Spleen (tissue), 11 donors: Measurements from ENCODE around the gene AGBL3. TPM values are rescaled to one million over a fixed set of nuclear protein-coding genes. Genes with fewer than 3 reads are reported as not detected.

Experiments
- DNase-seq: peaks from one replicate; pipeline ENCODE4 v3.0.0-alpha.2; 2020
- H3K27ac ChIP-seq, 8 donors: fragments of 200-600 bp; sonication (generic) in 7 of 8; 1 replicate in 4 of 8; 2 replicates in 4 of 8; pipeline versions ENCODE4 v1.5.0 to v1.8.0; 2016 to 2021; ENCODE audit warnings: inconsistent platforms in 4 of 8, mild to moderate bottlenecking in 4 of 8, moderate library complexity in 1 of 8
- H3K27me3 ChIP-seq, 7 donors: fragments of 200-600 bp; sonication (generic) in 6 of 7; replicated peaks in 1 of 7; 1 replicate in 4 of 7; 2 replicates in 3 of 7; pipeline versions ENCODE4 v1.5.0 to v1.8.0; 2016 to 2021; ENCODE audit warnings: inconsistent platforms in 3 of 7, mild to moderate bottlenecking in 1 of 7
- H3K36me3 ChIP-seq, 6 donors: fragments of 200-600 bp; sonication (generic) in 5 of 6; 1 replicate in 4 of 6; 2 replicates in 2 of 6; pipeline versions ENCODE4 v1.5.0 to v1.8.0; 2016 to 2021; ENCODE audit warnings: inconsistent platforms in 2 of 6
- H3K4me1 ChIP-seq, 6 donors: fragments of 200-600 bp; sonication (generic) in 5 of 6; 1 replicate in 3 of 6; 2 replicates in 3 of 6; pipeline versions ENCODE4 v1.5.0 to v1.8.0; 2016 to 2021; ENCODE audit warnings: inconsistent platforms in 3 of 6
- H3K4me3 ChIP-seq, 8 donors: fragments of 200-600 bp; sonication (generic) in 7 of 8; 1 replicate in 4 of 8; 2 replicates in 4 of 8; pipeline versions ENCODE4 v1.5.0 to v1.8.0; 2016 to 2021; ENCODE audit warnings: inconsistent platforms in 4 of 8, mild to moderate bottlenecking in 4 of 8, moderate library complexity in 2 of 8
- H3K9me3 ChIP-seq, 8 donors: fragments of 200-600 bp; sonication (generic) in 7 of 8; 1 replicate in 4 of 8; 2 replicates in 4 of 8; pipeline versions ENCODE4 v1.5.0 to v1.8.0; 2016 to 2021; ENCODE audit warnings: inconsistent platforms in 4 of 8
- POLR2A ChIP-seq, 3 donors: fragments of 450-650 bp; IDR thresholded peaks; one replicate each; pipeline ENCODE4 v1.5.1; 2017; ENCODE audit warnings: antibody characterized with exemption in 3 of 3, mild to moderate bottlenecking in 1 of 3
- POLR2AphosphoS5 ChIP-seq, 3 donors: sonication (generic); formaldehyde crosslinking; IDR thresholded peaks; one replicate each; pipeline ENCODE4 v1.5.1; 2017; ENCODE audit warnings: antibody characterized with exemption in 3 of 3
- WGBS, 5 donors: extraction: QIAGEN DNeasy Blood & Tissue Kit in 3 of 5; methylation state at CpG; one replicate each; pipeline versions ENCODE4 v1.1.5 to v1.1.7; 2013 to 2018; 5-methylcytosine and 5-hydroxymethylcytosine counted together
- intact Hi-C: fragments of 100-400 bp; cut with DNase I; formaldehyde crosslinking; loops from one replicate; pipeline ENCODE4 v1.15.0; 2023; ENCODE audit warnings: low total_unique reads
- polyA plus RNA-seq, 3 donors: library from polyadenylated mRNA; stranded (reverse); fragments of 200-250 nt; gene quantifications; one replicate each; pipeline ENCODE4 v1.2.1, GENCODE V29; 2013
- total RNA-seq, 7 donors: library from RNA; depleted of rRNA in 3 of 7; stranded (reverse); fragments of >200 nt in 3 of 7; fragmentation: NEBNext Ultra II Directional in 4 of 7; extraction: Animal tissue kit (Norgen Biotek cat#: 25700) in 4 of 7; gene quantifications; one replicate each; pipeline versions ENCODE4 v1.1.0 to v1.2.1, GENCODE V29; 2016 to 2021
- TF ChIP-seq, protein P1 (sequence below), 11 experiments: fragments of 200-600 bp in 7 of 11; fragments of 450-650 bp in 4 of 11; sonication (generic) in 4 of 11; IDR thresholded peaks in 8 of 11; conservative IDR thresholded peaks in 3 of 11; 1 replicate in 7 of 11; 2 replicates in 4 of 11; pipeline versions ENCODE4 v1.4.0 to v1.8.0; 2016 to 2021; ENCODE audit warnings: antibody characterized with exemption in 11 of 11, inconsistent platforms in 4 of 11, mild to moderate bottlenecking in 1 of 11
- donor health status: healthy with polysubstance abuse.
- donor health status: DM: no; HTN: no; CAD: no; lungs with moderate emphysema.
- donor health status: DM: no; HTN: no; CAD: no.
- donor health status: Bipolar disorder and iron deficiency.
- donor health status: healthy.
- donor health status: DM: no; HTN: no; CAD: no.
- donor health status: DM: yes; HTN: yes; CAD: no.

The AGBL3 gene
- total and polyA plus RNA-seq, 10 donors, result 1.2 to 12.9 (median 4.9) TPM

DNA sequence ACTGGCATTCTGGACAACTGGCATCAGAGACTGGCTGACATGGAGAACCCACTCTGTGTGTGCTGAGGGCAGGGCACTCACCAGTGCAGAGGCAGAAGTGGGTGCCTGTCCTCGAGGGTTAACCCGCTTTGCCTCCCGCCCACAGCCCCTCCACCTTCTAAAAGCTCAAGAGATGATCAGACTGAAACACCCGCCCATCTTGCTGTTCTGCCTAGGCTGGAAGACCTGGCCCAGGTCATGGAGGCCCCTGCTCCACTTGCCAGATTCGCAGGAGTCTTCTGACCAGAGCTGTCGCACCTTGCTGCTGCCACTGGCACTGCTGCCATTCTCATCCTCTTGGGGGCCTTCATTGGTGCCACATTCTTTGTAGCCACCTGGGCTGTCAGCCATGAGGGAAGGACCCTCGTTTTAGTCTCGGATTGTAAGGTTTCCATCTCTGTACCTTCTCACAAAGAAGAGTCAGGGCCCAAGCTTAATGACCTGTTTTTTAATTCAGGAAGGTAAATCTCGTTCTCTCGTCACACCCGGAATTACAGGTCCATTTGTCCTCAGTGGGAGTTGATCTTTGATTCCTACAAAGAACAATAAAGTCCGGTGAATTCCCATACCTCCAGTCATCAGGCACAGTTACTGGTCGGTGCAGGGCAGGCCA, 182.3 kb downstream of the AGBL3 start:
- H3K4me1 ChIP-seq, result peaks cover 58 to 82% (median 74%) of the 10 kb centered on the region in 6 donors

DNA sequence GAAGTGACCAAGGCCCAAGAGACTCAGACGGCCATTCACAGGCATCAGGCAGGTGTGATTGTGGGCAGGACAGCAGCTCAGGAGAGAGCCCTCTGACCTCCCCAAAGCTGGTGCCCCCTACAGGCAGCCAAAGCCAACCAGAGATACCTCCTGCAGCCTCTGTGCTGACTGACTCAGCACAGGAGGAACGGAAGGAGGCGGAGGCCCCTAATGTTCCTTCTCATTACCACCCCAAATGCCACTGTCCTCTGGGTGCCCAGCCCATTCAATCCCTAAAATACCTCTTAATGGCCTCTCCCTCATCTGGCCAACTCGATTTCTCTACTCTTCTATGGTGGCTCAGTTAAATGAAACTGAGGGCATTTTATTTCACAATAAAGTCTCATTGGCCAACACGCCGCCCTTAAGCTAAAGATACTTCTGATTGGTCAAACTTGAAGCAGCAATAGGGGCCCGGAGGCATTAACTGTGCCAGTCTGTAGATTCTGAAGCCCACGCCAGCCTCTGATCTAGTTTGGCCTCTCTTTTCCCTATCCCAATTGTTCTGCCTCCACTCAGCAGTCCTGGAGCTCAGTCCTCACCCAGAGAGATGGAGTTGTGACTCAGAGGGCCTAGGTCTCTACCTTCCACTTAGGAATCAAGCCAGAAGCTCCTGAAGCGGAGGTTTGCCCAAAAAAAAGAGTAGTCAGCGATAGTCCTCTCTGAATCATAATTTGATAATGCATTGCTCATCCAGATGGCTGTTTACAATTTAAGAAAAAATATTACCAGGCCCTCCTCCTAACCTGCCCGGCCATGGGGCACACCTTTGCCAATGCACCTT, 183.0 kb downstream of the AGBL3 start:
- Histone ChIP-seq H3K9me3 (no peaks in the 10 kb centered on the region), H3K36me3 (peaks cover 0 to 47% (median 27%) of the 10 kb centered on the region in 6 donors), H3K4me3 (peak overlapping the region; percentile 42 to 81 (median 66)), H3K27me3 (no peaks in the 10 kb centered on the region), H3K27ac (peak overlapping the region; percentile 85 to 100 (median 98)), H3K4me1 (peaks cover 51 to 74% (median 68%) of the 10 kb centered on the region in 6 donors)
- intact Hi-C loops, result loop anchor here (10.0 kb wide), 1 partner anchor 185 kb away; the partner anchor contains the start of gene AGBL3
- WGBS, 5 donors, result 42 to 56% (median 44%) methylated on average over 11 of the region's 11 CpGs
- TF ChIP-seq, protein P1, sequence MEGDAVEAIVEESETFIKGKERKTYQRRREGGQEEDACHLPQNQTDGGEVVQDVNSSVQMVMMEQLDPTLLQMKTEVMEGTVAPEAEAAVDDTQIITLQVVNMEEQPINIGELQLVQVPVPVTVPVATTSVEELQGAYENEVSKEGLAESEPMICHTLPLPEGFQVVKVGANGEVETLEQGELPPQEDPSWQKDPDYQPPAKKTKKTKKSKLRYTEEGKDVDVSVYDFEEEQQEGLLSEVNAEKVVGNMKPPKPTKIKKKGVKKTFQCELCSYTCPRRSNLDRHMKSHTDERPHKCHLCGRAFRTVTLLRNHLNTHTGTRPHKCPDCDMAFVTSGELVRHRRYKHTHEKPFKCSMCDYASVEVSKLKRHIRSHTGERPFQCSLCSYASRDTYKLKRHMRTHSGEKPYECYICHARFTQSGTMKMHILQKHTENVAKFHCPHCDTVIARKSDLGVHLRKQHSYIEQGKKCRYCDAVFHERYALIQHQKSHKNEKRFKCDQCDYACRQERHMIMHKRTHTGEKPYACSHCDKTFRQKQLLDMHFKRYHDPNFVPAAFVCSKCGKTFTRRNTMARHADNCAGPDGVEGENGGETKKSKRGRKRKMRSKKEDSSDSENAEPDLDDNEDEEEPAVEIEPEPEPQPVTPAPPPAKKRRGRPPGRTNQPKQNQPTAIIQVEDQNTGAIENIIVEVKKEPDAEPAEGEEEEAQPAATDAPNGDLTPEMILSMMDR (IDR thresholded peaks at IDR 0.05 in 8 of 11, conservative IDR thresholded peaks at IDR 0.05 in 3 of 11), result peak in 9 of 11 experiments; percentile 37 to 69 (median 52)
- TF ChIP-seq POLR2A (IDR thresholded peaks at IDR 0.05) (no peak), POLR2AphosphoS5 (IDR thresholded peaks at IDR 0.05) (peak in 2 of 3 donors; percentile 59 to 72)
- DNase-seq, result peak; percentile 88

More for the DNA sequence above, 182.3 kb downstream of the AGBL3 start:
- intact Hi-C loops, result loop anchor here (10.0 kb wide), 1 partner anchor 184 kb away; the partner anchor contains the start of gene AGBL3
- Histone ChIP-seq H3K27ac (peak overlapping the region; percentile 85 to 100 (median 98)), H3K27me3 (no peaks in the 10 kb centered on the region), H3K4me3 (peak overlapping the region in 5 of 8 donors; percentile 1 to 81 (median 66)), H3K36me3 (peaks cover 0 to 54% (median 29%) of the 10 kb centered on the region in 6 donors), H3K9me3 (no peaks in the 10 kb centered on the region)
- 86 to 94% (median 89%) methylated on average over 11 to 13 of the region's 13 CpGs for WGBS, 5 donors
- DNase-seq, result peak; percentile 80
- TF ChIP-seq POLR2AphosphoS5 (IDR thresholded peaks at IDR 0.05) (peak in 1 of 3 donors; percentile 7), POLR2A (IDR thresholded peaks at IDR 0.05) (no peak)

DNA sequence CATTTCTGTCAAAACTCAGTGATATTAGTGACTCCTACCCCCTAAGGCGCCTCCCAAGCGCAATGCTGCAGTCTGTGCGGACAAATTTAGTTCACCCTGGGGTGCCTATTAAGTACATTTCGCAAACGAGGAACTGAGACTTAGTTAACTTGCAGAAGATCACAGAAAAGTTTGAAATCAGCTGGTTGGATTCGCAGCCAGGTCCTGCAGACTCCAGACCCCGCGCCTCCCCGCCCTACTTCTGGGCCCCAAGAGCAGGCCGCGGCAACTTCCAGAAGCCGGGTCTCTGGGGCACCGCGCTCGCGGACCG, 183.6 kb downstream of the AGBL3 start:
- H3K27me3 ChIP-seq, result no peaks in the 10 kb centered on the region
- DNase-seq, result no peak
- 1 to 6% (median 2%) methylated on average over 6 to 17 of the region's 17 CpGs for WGBS, 5 donors
- intact Hi-C loops, result loop anchor here (10.0 kb wide), 1 partner anchor 185 kb away; the partner anchor contains the start of gene AGBL3
- peak overlapping the region; percentile 42 to 81 (median 66) for H3K4me3 ChIP-seq
- peaks cover 47 to 69% (median 62%) of the 10 kb centered on the region in 6 donors for H3K4me1 ChIP-seq
- TF ChIP-seq POLR2A (IDR thresholded peaks at IDR 0.05), result no peak
- TF ChIP-seq, protein P1 (IDR thresholded peaks at IDR 0.05 in 8 of 11, conservative IDR thresholded peaks at IDR 0.05 in 3 of 11), result no peak
- no peak for TF ChIP-seq POLR2AphosphoS5 (IDR thresholded peaks at IDR 0.05)
- H3K36me3 ChIP-seq, result peaks cover 0 to 41% (median 22%) of the 10 kb centered on the region in 6 donors
- peak overlapping the region; percentile 85 to 100 (median 98) for H3K27ac ChIP-seq
- no peaks in the 10 kb centered on the region for H3K9me3 ChIP-seq

DNA sequence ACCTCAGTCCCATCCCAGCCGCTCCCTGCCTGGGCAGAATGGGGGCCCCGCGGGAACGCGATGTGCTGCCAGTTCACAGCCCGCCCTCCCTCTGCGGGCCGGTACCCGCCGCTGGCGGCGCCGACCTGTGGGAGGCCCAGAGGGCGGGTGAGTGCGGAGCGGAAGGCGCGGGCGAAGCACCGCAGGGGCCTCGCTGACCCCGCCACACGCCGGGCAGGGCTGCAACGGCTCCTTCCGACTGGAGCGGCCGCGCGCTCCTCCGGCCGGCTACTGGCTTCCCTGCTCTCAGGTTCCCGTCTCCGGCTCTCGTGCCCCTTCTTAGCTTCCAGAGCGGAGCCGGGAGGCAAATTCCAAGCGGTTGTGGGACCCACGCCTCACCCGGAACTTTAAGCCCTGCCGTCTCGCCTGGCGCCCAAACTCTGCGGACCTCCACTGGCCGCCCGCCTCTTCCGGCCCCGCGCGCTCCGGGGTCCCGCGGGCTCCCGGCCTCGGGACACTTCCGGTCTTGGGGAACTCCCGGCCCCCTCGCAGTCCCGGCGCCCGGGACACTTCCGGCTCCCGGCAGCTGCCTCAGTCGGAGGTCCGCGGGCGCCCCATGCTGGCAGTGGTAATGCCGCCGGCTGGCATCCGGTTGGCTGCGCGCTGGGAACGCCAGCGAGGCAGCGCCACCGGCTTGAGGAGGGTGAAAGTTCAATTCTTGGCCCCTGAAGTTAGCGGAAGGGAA, 184.1 kb downstream of the AGBL3 start, which contains the start of gene CYREN:
Gene CYREN, minus strand, starts transcription at position 434 of the 724 bp plus-strand sequence. CDS start 1,785 bp downstream, outside the sequence.
- WGBS, 5 donors, result 0% methylated on average over 47 to 77 of the region's 77 CpGs
- TF ChIP-seq, protein P1 (IDR thresholded peaks at IDR 0.05 in 8 of 11, conservative IDR thresholded peaks at IDR 0.05 in 3 of 11), result peak; percentile 45 to 90 (median 77)
- TF ChIP-seq POLR2A (IDR thresholded peaks at IDR 0.05) (peak in 2 of 3 donors; percentile 19 to 64), POLR2AphosphoS5 (IDR thresholded peaks at IDR 0.05) (peak; percentile 91 to 94 (median 92))

More for the DNA sequence above, 184.1 kb downstream of the AGBL3 start, which contains the start of gene CYREN:
- peak; percentile 99 for DNase-seq
- intact Hi-C loops, result no loop called here
- no peaks in the 10 kb centered on the region for H3K27me3 ChIP-seq
- H3K9me3 ChIP-seq, result no peaks in the 10 kb centered on the region
- H3K4me3 ChIP-seq, result peak within 1 kb of the TSS; percentile 42 to 81 (median 66)
- peaks cover 45 to 64% (median 58%) of the 10 kb centered on the region in 6 donors for H3K4me1 ChIP-seq
- H3K36me3 ChIP-seq, result peaks cover 0 to 36% (median 17%) of the 10 kb centered on the region in 6 donors
- H3K27ac ChIP-seq, result peak within 1 kb of the TSS; percentile 85 to 100 (median 98)
